HG03095 (cell line): ENCODE measurements around the gene GSTA5.
"Not testable (repeated sequence)": the region's sequence is repeated elsewhere in the genome, so short reads cannot be mapped to it uniquely, and the experiment has no call there.

Experiments used
- ATAC-seq: cut with Tn5 transposase; IDR thresholded peaks from one replicate; pipeline ENCODE4 v1.9.1; 2021; ENCODE audit warnings: moderate library complexity; ENCODE audit not compliant: unreplicated experiment

Gene GSTA5

DNA sequence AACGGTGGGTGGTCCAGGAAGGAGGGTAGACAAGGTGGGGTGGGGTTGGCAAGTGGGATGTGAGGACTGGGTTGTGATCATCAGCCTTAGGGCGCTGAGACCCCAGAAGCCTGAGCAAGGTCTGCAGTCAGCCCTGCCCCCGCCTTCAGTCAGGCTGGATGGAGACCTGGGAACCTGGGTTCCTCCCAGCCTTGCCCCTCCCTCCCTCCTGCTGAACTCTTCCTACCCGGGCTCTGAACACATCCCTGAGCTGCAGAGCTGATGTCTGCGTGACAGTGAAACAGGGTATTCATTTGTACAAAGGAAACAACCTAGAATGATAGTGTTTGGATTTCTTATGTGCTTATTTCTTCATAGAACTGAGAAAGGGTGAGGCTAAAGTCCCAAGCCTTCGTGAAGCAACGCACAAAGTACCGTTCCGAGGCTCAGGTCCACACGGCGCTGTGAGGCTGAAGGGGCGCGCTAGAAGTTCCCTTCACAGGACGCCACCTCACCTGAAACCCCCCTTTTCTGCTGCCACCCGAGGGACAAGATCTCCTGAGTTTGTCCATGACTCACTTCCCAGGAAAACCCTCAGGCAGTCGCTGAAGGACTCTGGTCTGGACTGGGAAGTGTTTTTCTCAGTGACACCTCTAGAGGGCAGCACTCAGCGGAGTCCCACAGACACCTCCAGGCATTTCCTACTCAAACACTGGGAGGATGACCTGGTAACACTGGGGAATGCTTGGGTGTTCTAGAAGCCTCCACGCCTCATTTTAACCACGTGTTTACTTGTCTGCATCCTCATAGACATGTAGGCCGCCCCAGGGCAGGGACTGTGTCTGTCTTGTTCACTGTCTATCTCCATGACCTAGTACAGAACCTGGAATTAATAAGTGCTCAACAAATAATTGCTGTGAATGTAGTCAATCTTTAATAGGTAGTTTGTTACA is 1.2 kb downstream of the GSTA5 start:
- peak; percentile 76 for ATAC-seq

- ATAC-seq, result no peak
These were observed 6.1 kb downstream of the GSTA5 start for GRCh38 chr6:52834481-52834880.

- not testable (repeated sequence) for ATAC-seq
These were observed 9.7 kb downstream of the GSTA5 start for GRCh38 chr6:52830869-52831268.

GRCh38 chr6:52829046-52829817 is 11.4 kb downstream of the GSTA5 start:
- ATAC-seq, result no peak

DNA sequence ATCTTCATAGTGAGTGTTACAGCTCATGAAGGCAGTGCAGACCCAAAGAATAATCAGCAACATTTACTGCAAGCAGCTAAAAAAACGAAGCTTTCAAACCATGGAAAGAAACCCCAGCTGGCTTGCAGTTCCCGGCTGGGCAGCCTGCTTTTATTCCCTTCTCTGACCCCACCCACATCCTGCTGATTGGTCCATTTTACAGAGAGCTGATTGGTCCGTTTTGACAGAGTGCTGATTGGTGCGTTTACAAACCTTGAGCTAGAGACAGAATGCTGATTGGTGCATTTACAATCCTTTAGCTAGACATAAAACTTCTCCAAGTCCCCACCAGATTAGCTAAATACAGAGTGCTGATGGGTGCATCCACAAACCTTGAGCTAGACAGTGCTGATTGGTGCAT is 12.0 kb downstream of the GSTA5 start:
- ATAC-seq, result not testable (repeated sequence)

DNA sequence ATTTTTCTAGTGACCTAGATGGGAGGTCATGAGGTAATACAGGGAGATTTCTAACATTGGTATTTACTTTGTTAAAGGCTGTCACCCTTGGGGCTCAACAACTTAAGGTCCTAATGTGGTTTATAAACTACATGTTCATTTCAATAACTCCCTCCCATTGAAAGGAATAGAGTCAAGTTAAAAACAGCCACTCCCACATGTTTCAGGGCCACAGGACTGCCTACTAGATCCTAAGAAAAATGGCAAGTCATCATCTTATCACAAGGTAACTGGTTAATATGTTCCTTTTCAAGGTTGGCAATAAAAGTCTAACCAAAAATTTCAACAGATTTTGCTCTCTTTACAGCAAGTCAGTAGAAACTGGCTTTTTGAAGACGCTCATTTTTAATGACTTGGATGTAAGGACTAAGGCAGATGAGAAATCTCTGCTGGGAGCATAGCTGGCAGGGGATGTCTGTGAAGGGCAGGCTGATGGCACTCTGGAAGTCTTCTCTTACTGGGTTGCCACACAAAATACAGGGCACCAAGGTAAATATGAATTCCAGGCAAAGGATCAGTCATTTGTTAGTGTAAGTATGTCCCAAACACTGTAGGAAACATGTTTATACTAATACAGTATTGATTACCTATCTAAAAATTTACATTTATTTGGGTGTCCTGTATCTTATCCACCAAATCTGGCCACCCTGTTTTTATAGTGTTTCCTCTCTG is 13.4 kb downstream of the GSTA5 start:
- not testable (repeated sequence) for ATAC-seq

DNA sequence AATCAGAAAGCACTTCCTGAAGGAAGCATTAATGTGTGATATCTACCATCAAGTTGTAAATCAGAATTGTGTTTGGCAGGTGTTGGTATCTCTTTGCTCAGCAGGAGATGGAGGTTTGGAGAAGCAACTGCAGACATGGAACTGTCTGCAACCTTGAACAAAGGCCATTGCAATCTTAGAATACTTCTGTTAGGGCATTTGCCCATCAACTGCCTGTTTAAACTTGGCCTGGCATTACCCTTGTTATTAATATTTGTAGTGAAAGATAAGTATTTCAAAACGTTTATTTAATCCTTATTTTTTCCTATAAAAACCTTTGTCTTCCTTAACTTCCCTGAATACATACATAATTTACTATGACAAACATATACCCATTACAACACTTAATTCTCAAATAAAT is 14.1 kb downstream of the GSTA5 start:
- no peak for ATAC-seq

- not testable (repeated sequence) for ATAC-seq
These were observed 14.6 kb downstream of the GSTA5 start for GRCh38 chr6:52825900-52826459.

- not testable (repeated sequence) for ATAC-seq
These were observed 15.3 kb downstream of the GSTA5 start for GRCh38 chr6:52825270-52825793.

DNA sequence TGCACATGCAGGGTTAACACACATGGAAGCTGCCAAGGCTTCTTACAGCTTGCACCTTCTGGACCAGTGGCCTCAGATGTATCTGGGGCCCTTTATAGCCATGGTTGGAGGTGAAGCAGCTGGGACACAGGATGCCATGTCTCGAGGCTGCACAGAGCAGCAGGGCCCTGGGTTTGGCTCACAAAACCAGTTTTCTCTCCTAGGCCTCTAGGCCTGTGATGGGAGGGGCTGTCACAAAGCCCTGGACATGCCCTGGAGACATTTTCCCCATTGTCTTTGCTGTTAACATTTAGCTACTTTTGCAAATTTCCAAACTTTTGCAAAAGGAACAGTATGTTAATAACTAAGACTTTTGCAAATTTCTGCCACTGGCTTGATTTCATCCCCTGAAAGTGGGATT is 18.8 kb downstream of the GSTA5 start:
- ATAC-seq, result no peak

- no peak for ATAC-seq
These were observed 20.4 kb downstream of the GSTA5 start for GRCh38 chr6:52820198-52820597.

GRCh38 chr6:52815167-52816092 is 25.2 kb downstream of the GSTA5 start:
- ATAC-seq, result peak; percentile 86

DNA sequence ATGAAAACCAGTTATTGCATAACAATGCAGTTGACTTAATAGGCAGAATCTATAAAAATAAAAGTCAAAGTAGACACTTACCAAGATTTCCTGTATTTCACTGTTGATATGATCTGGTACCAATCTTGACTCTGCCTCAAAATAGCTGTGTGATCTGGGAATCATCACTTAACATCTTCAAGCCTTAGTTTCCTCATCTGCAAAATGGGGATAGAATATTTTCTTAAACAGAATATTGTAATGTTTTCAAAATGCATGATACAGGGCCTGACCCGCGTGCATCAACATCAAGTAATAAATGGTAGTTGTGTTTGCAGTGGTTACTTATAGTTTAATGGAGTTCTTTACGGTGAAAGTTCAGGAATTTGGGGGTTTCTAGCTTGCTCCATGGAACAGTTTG is 26.1 kb downstream of the GSTA5 start:
- ATAC-seq, result not testable (repeated sequence)

- ATAC-seq, result not testable (repeated sequence)
These were observed 30.8 kb downstream of the GSTA5 start for GRCh38 chr6:52809777-52810176.

- no peak for ATAC-seq
These were observed 32.0 kb downstream of the GSTA5 start for GRCh38 chr6:52808660-52809059.

DNA sequence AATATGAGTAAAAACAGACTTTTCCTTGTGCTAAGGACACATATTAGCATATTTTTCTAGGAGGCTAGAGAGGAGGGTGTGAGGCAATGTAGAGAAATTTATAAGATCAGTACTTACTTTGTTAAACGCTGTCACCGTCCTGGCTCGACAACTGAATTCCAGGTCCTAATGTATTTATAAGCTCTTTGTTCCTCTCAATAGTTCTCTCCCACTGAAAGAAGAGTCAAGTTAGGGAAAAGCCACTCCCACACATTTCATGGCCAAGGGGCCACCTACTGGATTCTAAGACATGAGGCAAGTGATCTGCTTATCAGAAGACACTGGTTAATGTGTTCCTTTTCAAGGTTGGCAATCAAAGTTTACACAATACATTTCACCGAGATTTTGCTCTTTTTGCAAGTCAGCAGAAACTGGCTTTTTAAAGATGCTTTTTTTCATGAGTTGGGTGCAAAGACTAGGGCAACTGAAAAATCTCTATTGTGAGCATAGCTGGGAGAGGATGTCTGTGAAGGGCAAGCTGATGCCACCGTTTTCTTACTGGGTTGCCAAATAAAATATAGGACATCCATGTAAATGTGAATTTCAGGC is 36.9 kb downstream of the GSTA5 start, which contains the start of gene GSTA1:
Gene GSTA1, minus strand, starts transcription at position 149 of the 588 bp plus-strand sequence. CDS start 4,549 bp downstream, outside the sequence.
- ATAC-seq, result not testable (repeated sequence)

DNA sequence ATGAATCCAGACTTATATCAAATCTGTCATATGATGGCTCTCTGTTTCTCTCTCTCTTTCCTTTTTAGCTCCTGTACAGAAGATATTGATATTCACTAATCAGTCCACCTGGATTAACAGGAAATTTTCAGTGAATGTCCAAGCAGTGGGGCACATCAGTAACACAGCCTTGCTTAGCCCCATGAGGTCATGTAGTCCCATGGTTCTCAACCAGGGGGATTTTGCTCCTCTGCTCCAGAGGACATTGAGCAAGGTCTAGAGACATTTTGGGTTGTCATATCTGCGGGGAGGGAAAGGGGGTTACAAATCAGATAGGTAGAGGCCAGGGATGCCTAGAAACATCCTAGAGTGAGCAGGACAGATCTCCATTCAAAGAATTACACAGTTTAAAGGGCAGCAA is 37.8 kb downstream of the GSTA5 start:
- no peak for ATAC-seq

- no peak for ATAC-seq
These were observed 39.3 kb downstream of the GSTA5 start for GRCh38 chr6:52801188-52801841.
